Measurements from ENCODE around the gene GATM.
"Not testable (repeated sequence)": the region's sequence is repeated elsewhere in the genome, so short reads cannot be mapped to it uniquely, and the experiment has no call there.

GATM gene

DNA sequence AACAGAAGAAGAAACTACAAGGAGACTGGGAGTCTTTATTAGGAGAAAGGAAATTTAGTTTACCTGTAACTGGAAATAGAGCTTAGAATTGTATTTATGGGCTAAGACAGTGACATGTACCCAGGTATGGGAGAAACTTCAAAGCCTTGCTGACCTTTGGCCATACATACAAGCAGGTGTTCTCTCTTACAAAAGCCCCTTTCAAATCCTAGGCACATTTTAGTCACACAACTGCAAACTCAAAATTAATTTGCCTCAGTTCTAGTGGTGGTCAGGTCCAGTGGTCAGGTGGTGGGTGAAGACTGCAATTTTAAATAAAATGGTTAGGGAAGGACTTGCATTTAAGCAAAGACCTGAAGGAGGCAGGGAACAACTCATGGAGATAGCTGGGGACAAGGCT is 30.4 kb downstream of the GATM start:
- no peak for DNase-seq

- no peak for DNase-seq
These were observed 31.3 kb downstream of the GATM start for GRCh38 chr15:45347033-45347432.

- DNase-seq: no peak
These were observed 32.0 kb downstream of the GATM start for GRCh38 chr15:45346381-45346780.

DNA sequence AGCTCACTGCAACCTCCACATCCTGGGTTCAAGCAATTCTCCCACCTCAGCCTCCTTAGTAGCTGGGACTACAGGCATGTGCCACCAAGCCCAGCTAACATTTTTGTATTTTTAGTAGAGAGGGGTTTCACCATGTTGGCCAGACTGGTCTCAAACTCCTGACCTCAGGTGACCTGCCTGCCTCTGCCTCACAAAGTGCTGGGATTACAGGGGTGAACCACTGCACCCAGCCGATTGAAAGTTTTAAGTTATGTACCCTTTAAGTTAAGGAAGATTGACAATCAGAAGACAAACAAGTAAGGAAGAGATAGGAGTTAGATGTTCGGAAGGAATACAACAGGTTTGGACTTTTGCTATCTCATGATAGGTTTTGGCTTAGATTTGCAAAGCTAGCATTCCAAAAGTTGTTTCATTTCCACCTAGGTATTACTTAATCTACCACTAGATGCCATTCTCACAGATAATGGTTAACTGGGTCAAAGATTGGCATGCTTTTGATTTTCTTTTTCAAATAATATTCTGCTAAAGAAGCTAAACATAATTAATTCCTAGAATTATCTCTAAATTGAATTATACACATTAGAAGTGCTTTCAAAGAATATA is 35.0 kb downstream of the GATM start:
- DNase-seq: no peak

DNA sequence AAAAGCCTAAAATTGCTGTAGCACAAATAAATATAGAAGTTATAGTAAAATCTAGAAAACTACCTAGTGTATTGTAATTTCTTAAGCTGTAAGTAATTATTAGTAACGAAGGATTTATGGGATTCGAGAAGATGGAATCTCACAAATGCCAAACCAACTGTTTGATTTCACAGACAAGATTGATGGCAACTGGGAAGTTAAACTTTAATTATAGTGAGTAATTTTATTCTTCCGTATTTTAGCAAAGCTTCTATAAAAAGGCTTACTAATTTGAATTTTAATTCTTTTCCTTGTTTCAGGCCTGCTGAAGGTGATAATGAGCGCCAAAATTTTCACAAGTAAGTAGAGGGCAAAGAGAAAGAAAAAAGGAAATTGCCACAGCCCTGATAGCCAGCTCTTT is 36.6 kb downstream of the GATM start:
- no peak for DNase-seq

GRCh38 chr15:45340429-45340828 is 37.9 kb downstream of the GATM start:
- DNase-seq: no peak

DNA sequence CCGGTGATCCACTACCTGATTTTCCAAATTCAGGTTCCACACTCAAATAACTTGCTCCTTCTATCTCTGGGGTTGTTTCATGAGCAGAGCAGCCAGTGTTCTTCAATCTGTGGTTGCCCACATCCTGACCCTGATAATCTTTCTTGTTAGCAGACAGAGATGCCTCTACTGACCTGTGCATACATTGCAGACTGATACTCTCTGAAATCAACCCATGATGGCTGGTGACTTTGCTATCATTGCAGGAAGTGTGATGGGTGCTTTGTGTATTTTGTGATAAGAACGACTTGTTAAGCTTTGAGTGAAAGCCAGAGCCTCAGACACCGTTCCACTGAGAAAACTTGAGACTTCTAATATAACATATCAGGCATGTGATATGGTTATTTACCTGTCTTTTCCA is 39.9 kb downstream of the GATM start:
- no peak for DNase-seq

DNA sequence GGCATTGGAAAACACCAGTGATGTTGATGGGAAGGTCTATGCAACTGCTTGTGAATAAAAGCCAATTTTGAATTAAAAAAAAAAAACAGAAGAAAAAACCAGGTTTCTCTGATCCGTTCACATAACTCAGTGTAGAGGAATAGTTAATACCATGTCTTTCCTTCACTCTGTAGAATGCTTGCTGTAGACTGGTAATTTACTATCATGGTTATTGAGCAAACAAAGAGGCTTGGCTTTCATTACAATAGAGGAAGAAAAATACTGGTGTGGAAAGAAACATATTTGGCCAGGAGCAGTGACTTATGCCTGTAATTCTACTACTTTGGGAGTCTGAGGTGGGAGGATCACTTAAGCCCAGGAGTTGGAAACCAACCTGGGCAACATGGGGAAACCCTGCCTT is 41.1 kb downstream of the GATM start:
- DNase-seq: no peak

GRCh38 chr15:45333550-45333949 is 44.8 kb downstream of the GATM start:
- DNase-seq: no peak

GRCh38 chr15:45332694-45333093 is 45.6 kb downstream of the GATM start:
- no peak for DNase-seq

- no peak for DNase-seq
These were observed 46.4 kb downstream of the GATM start for GRCh38 chr15:45331972-45332371.

- no peak for DNase-seq
These were observed 49.7 kb downstream of the GATM start for GRCh38 chr15:45328663-45329062.

DNA sequence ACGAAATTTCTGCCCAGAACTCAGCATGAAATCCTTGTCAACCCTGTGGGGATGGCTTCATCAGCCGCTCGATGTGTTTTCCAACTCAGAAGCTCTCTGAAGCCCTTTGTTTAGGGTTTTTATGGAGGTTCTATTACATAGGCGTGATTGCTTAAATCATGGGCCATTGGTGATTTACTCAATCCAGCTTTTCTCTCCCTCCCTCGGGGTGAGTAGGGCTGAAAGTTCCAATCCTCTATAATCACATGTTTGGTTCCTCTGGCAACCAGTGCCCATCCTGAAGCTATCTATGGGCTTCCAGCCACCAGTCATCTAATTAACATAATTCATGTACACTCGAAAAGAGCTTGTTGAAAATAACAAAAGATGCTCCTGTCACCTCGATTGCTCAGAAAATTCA is 51.6 kb downstream of the GATM start:
- no peak for DNase-seq

DNA sequence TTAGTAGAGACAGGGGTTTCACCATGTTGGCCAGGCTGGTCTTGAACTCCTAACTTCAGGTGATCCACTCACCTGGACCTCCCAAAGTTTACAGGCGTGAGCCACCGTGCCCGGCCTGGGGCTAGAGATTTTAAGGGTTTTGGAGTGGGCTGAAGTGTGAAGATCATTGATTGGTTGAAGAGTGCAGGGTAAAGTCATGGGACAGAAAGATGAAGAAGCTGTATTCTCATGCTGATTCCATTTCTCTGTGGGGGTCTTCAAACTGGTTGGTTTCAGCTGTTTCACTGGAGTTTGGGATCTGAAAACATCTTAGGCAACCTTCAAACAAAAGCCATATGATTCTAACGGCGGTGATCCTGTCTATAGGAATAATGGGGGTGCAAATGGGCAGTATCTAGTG is 52.1 kb downstream of the GATM start:
- no peak for DNase-seq

DNA sequence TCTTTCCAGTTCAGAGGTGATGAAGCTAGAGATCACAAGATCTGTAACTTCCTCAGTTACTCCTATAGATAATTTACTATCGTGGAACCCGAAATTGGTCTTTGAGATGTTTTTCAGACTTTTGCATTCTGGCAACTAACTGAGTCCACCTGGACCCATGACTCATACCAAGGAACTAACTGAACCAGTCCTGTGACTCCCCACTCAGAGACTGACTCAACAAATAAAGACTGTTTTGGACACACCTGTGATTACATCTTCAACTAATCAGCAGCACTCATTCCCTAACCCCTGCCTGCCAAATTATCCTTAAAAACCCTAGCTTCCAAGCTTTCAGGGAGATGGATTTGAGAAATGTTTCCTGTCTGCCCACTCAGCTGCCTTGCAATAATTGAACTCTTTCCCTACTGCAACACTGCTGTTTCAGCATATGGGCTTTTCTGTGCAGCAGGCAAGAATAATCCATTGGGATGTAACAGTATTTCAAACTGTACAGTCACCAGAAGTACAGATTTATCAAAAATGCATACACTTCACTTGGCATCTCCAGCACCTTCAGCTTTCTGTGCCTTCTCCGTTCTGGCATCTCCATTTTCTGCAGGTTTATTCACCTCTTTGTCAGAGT is 57.7 kb downstream of the GATM start:
- no peak for DNase-seq

DNA sequence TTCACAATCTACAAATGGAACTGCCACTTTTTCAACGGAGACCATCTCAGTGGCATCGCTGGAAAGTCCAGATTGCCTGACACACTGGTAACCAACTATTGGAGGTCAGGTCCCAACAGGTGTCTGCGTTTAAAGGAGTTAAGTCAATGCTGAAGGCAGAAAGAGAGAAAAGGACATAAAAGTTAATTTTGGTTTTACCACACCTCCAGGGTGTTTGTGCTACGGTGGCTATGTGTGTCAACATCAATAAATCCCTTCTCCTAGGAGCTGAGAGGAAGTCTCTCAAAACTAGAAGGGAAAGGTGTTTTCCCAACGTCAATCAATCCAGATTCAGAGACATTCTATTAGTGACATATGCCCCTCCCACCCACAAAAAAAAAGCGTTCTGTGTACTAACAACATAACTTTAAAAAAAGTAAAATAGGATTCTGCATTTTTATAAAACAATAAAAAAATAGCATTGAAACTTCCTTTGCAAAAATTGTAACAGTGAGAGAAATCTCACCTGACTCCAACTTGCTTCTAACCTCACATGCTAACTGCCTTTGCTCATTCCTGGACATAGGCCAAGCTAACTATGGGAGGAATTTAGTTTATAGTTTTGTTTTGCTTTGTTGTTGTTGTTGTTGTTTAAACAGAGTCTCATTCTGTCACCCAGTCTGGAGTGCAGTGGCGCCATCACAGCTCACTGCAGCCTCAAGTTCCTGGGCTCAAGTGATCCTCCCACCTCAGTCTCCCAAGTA is 58.7 kb downstream of the GATM start:
- DNase-seq: no peak

DNA sequence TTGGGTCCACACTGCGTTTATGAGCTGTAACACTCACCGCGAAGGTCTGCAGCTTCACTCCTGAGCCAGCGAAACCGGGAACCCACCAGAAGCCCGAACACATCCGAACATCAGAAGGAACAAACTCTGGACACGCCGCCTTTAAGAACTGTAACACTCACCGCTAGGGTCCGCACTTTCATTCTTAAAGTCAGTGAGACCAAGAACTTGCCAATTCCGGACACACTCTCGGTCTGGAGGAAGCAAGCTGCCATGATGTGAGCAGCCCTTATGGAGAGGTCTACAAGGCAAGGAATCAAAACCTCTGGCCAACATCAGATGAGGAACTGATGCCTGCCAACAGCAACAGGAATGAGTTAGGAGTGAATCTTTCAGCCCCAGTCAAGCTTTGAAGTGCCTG is 63.4 kb downstream of the GATM start:
- no peak for DNase-seq

DNA sequence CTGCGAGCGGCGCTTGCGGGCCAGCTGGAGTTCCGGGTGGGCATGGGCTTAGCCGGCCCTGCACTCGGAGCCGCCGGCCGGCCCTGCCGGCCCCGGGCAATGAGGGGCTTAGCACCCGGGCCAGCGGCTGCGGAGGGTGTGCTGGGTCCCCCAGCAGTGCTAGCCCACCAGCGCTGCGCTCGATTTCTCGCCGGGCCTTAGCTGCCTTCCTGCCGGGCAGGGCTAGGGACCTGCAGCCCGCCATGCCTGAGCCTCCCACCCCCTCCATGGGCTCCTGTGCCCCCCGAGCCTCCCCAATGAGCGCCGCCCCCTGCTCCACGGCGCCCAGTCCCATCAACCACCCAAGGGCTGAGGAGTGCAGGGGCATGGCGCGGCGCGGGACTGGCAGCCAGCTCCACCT is 64.2 kb downstream of the GATM start:
- DNase-seq: not testable (repeated sequence)
